HEK293T (cell line): ENCODE data around the gene CARD19.

ENCODE experiments used
- CTCF ChIA-PET: fragments of 350-600 bp; formaldehyde crosslinking; extraction: SDS; loops from one replicate; lab custom pipeline; 2021; ENCODE audit warnings: antibody characterized with exemption, inconsistent platforms; lab: Yijun Ruan, JAX
- POLR2A ChIA-PET: fragments of 350-600 bp; formaldehyde crosslinking; extraction: SDS; loops from one replicate; lab custom pipeline; 2020; ENCODE audit warnings: antibody characterized with exemption, inconsistent platforms; lab: Yijun Ruan, JAX
- DNase-seq: peaks from one replicate; pipeline ENCODE4 v3.0.0; 2012; ENCODE audit warnings: mixed read lengths; ENCODE audit errors: extremely low spot score
- ARNT ChIP-seq: fragments of 450-650 bp; IDR thresholded peaks from 2 replicates; pipeline ENCODE4 v1.6.1; 2017; ENCODE audit warnings: mild to moderate bottlenecking
- BHLHE40 ChIP-seq: fragments of 450-650 bp; IDR thresholded peaks from 2 replicates; pipeline ENCODE4 v1.6.1; 2016; ENCODE audit warnings: mild to moderate bottlenecking, moderate library complexity, borderline replicate concordance
- CTBP1 ChIP-seq: fragments of 450-650 bp; IDR thresholded peaks from 2 replicates; pipeline ENCODE4 v1.6.1; 2016; ENCODE audit warnings: borderline replicate concordance
- ELF4 ChIP-seq: fragments of 450-650 bp; IDR thresholded peaks from 2 replicates; pipeline ENCODE4 v1.6.1; 2017; ENCODE audit warnings: antibody characterized with exemption
- FOXA1 ChIP-seq: fragments of 450-650 bp; IDR thresholded peaks from 2 replicates; pipeline ENCODE4 v1.6.1; 2016; ENCODE audit warnings: mild to moderate bottlenecking
- FOXK2 ChIP-seq: fragments of 450-650 bp; IDR thresholded peaks from 2 replicates; pipeline ENCODE4 v1.6.1; 2016; ENCODE audit warnings: mild to moderate bottlenecking
- FOXM1 ChIP-seq: fragments of 450-650 bp; IDR thresholded peaks from 2 replicates; pipeline ENCODE4 v1.6.1; 2017; ENCODE audit warnings: mild to moderate bottlenecking, borderline replicate concordance
- HDGF ChIP-seq: fragments of 450-650 bp; IDR thresholded peaks from 2 replicates; pipeline ENCODE4 v1.6.1; 2017; ENCODE audit warnings: antibody characterized with exemption, borderline replicate concordance
- L3MBTL2 ChIP-seq: fragments of 450-650 bp; conservative IDR thresholded peaks from 2 replicates; pipeline ENCODE4 v1.6.1; 2016; ENCODE audit warnings: mild to moderate bottlenecking
- LEF1 ChIP-seq: fragments of 450-650 bp; IDR thresholded peaks from 2 replicates; pipeline ENCODE4 v1.6.1; 2017; ENCODE audit warnings: mild to moderate bottlenecking, borderline replicate concordance
- NFRKB ChIP-seq: fragments of 450-650 bp; IDR thresholded peaks from 2 replicates; pipeline ENCODE4 v1.6.1; 2016; ENCODE audit warnings: mild to moderate bottlenecking, moderate library complexity
- PKNOX1 ChIP-seq: fragments of 450-650 bp; IDR thresholded peaks from 2 replicates; pipeline ENCODE4 v1.6.1; 2016
- SP1 ChIP-seq: fragments of 450-650 bp; IDR thresholded peaks from 2 replicates; pipeline ENCODE4 v1.6.1; 2017
- SUZ12 ChIP-seq: fragments of 450-650 bp; IDR thresholded peaks from 2 replicates; pipeline ENCODE4 v1.6.1; 2016; ENCODE audit warnings: mild to moderate bottlenecking
- TARDBP ChIP-seq: fragments of 450-650 bp; IDR thresholded peaks from 2 replicates; pipeline ENCODE4 v1.6.1; 2016
- ZNF384 ChIP-seq: fragments of 450-650 bp; IDR thresholded peaks from 2 replicates; pipeline ENCODE4 v1.6.1; 2016

The CARD19 gene

GRCh38 chr9:93124793-93125192 lies 28.8 kb downstream of the CARD19 start:
- CTCF ChIA-PET, result interaction anchor here (0.6 kb wide), 1 partner anchor 688 kb away, joined by 5 read pairs; no protein-coding TSS in a partner anchor
- DNase-seq, result no peak

DNA sequence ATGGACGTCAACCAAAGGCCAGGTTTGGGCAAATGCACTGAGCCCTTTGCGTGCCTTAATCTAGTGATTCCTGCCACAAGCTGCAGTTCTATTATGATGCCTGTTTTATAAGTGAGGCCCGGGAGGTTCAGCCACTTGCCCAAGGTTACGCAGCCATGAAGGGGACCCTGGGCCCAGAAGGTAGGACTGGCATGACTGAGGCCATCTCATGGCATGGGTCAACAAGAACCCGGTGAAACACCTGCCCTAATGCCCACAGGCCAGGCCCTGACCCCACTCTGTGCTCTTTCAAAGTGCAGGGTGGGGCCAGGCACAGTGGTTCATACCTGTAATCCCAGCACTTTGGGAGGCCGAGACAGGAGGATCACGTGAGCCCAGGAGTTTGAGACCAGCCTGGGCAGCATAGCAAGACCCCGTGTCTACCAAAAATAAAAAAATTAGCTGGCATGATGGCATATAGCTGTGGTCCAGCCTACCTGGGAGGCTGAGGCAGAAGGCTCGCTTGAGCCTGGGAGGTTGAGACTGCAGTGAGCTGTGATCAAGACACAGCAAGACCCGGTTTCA lies 29.4 kb downstream of the CARD19 start:
- TF ChIP-seq PKNOX1, result no peak
- TF ChIP-seq BHLHE40, result no peak
- no peak for TF ChIP-seq FOXA1
- TF ChIP-seq CTBP1, result no peak
- TF ChIP-seq FOXK2, result no peak
- TF ChIP-seq ARNT, result no peak
- TF ChIP-seq NFRKB, result no peak
- no peak for TF ChIP-seq ELF4
- no peak for TF ChIP-seq LEF1
- POLR2A ChIA-PET, result interaction anchor here (0.9 to 1.8 kb wide), 3 partner anchors 8 to 442 kb away, joined by 3 to 4 read pairs (median 3); partner anchors contain the start of gene NINJ1
- CTCF ChIA-PET, result interaction anchor here (1.0 kb wide), 1 partner anchor 16 kb away, joined by 4 read pairs; no protein-coding TSS in a partner anchor
- no peak for DNase-seq

More at GRCh38 chr9:93124793-93125192, 28.8 kb downstream of the CARD19 start:
- POLR2A ChIA-PET, result interaction anchor here (1.3 to 1.8 kb wide), 2 partner anchors 9 kb away, joined by 3 to 4 read pairs; partner anchors contain the start of gene NINJ1
- TF ChIP-seq NFRKB (no peak), ELF4 (no peak), FOXM1 (no peak), HDGF (no peak), ZNF384 (no peak), TARDBP (no peak), BHLHE40 (no peak)

DNA sequence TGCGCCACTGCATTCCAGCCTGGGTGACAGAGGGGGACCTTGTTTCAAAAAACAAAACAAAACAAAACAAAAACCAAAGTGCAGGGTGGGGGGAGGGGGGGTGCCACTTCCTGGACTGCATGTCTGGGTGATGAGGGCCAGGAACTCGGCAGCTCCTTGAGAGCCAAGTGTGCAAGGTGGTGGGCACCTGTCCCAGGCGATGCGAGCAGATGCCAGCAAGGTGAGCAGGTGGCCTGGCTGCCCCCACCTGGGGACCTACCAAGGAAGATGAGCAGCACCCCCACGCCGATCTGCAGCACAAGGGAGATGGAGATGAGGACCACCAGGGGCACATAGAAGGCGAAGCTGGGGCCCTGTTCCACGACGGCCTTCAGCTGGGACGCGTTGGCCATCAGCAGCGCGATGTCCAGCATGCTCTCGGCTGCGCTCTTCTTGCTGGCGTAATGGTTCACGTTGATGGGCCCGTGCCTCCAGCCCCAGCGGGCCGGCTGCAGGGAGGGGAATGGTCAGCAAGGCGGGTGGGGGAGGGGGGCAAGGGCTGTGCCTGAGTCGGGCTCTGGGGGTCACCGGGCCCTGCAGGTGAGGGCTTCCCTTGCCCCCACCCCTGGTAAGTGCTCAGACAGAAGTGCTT lies 30.2 kb downstream of the CARD19 start:
- ChIA-PET CTCF (interaction anchor here (0.6 to 1.0 kb wide), 2 partner anchors 17 kb away, joined by 3 to 4 read pairs; no protein-coding TSS in a partner anchor), POLR2A (interaction anchor here (0.9 to 1.8 kb wide), 3 partner anchors 7 to 441 kb away, joined by 3 to 4 read pairs (median 3); partner anchors contain the start of gene NINJ1)
- DNase-seq, result no peak
- TF ChIP-seq HDGF, result no peak

DNA sequence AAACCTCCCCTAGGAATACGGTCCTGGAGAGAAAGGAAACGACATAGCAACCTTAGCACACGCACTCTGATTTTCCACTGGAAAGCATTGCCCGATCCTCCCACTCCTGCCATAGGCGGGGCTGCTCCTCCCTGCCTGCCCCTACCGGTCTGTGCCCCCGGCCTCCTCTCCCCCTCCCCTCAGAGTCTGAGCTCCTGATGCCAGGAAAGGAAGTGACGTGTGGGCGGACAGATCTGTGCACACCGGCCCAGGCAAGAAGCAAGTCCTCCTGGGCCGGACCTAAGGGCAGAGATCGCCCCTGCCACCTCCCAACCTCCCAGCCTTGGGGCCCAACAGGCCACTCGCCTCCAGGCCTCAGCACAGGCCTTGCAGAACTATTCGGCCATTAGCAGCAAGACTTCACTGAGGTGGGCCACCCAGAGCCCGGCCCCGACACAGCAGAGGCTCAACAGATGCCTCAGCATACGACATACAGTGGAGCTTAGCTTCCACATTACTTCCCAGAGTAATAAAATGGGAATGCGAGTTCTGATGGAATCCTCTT lies 30.9 kb downstream of the CARD19 start:
- ChIA-PET POLR2A (no interaction called here), CTCF (interaction anchor here (0.6 kb wide), 1 partner anchor 18 kb away, joined by 3 read pairs; no protein-coding TSS in a partner anchor)
- DNase-seq, result no peak
- TF ChIP-seq CTBP1, result no peak
- no peak for TF ChIP-seq FOXK2
- TF ChIP-seq TARDBP, result no peak
- no peak for TF ChIP-seq SUZ12
- TF ChIP-seq FOXM1, result no peak
- no peak for TF ChIP-seq NFRKB
- TF ChIP-seq ARNT, result no peak
- no peak for TF ChIP-seq L3MBTL2
- TF ChIP-seq HDGF, result no peak
- no peak for TF ChIP-seq ELF4
- TF ChIP-seq ZNF384, result no peak
- no peak for TF ChIP-seq SP1
- no peak for TF ChIP-seq PKNOX1
- TF ChIP-seq FOXA1, result no peak
- no peak for TF ChIP-seq LEF1
- no peak for TF ChIP-seq BHLHE40

DNA sequence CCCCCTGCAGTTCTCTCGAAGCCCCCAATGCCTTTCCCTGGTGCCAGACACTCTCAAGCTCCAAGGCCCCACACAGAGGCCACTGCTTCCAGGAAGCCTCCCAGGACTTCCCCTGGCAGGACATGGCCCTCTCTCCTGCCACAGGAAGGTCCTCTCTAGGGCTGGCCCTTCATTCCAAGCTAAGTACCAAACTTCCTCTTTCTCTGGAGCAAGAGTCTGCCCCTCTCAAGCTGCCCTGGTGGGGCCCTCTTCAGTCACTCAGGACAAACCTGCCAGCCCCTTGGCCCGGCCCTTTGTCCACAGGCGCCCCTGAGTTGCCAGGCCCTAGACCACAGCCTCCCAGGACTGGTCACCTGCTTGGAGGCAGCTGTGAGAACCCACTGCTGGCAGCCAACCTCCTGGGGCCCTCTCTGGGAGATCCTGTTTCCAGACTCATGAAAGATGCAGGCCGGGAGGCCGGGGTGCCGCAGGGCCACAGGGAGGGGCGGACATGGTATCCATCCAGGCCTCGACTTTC lies 31.4 kb downstream of the CARD19 start:
- ChIA-PET POLR2A (no interaction called here), CTCF (no interaction called here)

GRCh38 chr9:93128011-93128714 lies 32.1 kb downstream of the CARD19 start:
- no peak for DNase-seq
- TF ChIP-seq PKNOX1 (no peak), ZNF384 (no peak), ELF4 (no peak), SUZ12 (no peak), ARNT (no peak)
- ChIA-PET POLR2A (no interaction called here), CTCF (no interaction called here)

More for the DNA sequence above, 31.4 kb downstream of the CARD19 start:
- DNase-seq, result no peak
- TF ChIP-seq HDGF (no peak), FOXM1 (no peak), CTBP1 (no peak), NFRKB (no peak), L3MBTL2 (no peak), SUZ12 (no peak)
